H9 (cell line): Measurements from ENCODE around the gene MTX1. TPM values are rescaled to one million over a fixed set of nuclear protein-coding genes. Genes with fewer than 3 reads are reported as not detected.

Source experiments
- DNase-seq: peaks from one replicate; pipeline ENCODE4 v3.0.0-alpha.2; 2017
- H2AFZ ChIP-seq: one replicate; pipeline ENCODE4 v1.6.1; 2013; ENCODE audit warnings: mild to moderate bottlenecking, low read length, control low read depth, moderate library complexity
- H2AK5ac ChIP-seq: 2 replicates; pipeline ENCODE4 v1.6.1; 2013; ENCODE audit warnings: low read length, control low read depth, mixed read lengths; ENCODE audit not compliant: insufficient read length
- H2BK120ac ChIP-seq: one replicate; pipeline ENCODE4 v1.6.1; 2013; ENCODE audit warnings: low read depth, mild to moderate bottlenecking, low read length, control low read depth, inconsistent platforms; ENCODE audit not compliant: poor library complexity, severe bottlenecking
- H2BK12ac ChIP-seq: 2 replicates; pipeline ENCODE4 v1.6.1; 2013; ENCODE audit warnings: low read length, control low read depth, mixed read lengths, low read depth; ENCODE audit not compliant: insufficient read length
- H2BK15ac ChIP-seq: 2 replicates; pipeline ENCODE4 v1.6.1; 2013; ENCODE audit warnings: low read depth, low read length, control low read depth
- H2BK20ac ChIP-seq: one replicate; pipeline ENCODE4 v1.6.1; 2013; ENCODE audit warnings: low read depth, mild to moderate bottlenecking, low read length, control low read depth, inconsistent platforms; ENCODE audit not compliant: poor library complexity, severe bottlenecking
- H2BK5ac ChIP-seq: 2 replicates; pipeline ENCODE4 v1.6.1; 2013; ENCODE audit warnings: low read length, control low read depth, mixed read lengths; ENCODE audit not compliant: insufficient read length
- H3K14ac ChIP-seq: 2 replicates; pipeline ENCODE4 v1.6.1; 2013; ENCODE audit warnings: low read length, control low read depth; ENCODE audit not compliant: insufficient read depth
- H3K18ac ChIP-seq: 2 replicates; pipeline ENCODE4 v1.6.1; 2013; ENCODE audit warnings: low read depth, mild to moderate bottlenecking, mixed read lengths, low read length, control low read depth; ENCODE audit not compliant: insufficient read length
- H3K23ac ChIP-seq: 2 replicates; pipeline ENCODE4 v1.6.1; 2013; ENCODE audit warnings: low read length, control low read depth, mixed read lengths, low read depth; ENCODE audit not compliant: insufficient read length
- H3K23me2 ChIP-seq: 2 replicates; pipeline ENCODE4 v1.6.1; 2013; ENCODE audit warnings: low read depth, mild to moderate bottlenecking, mixed read lengths, low read length, control low read depth; ENCODE audit not compliant: insufficient read length, poor library complexity, severe bottlenecking
- H3K27ac ChIP-seq: 2 replicates; pipeline ENCODE4 v1.5.1; 2013; ENCODE audit warnings: low read length, control low read depth, mixed read lengths, low read depth; ENCODE audit not compliant: insufficient read length
- H3K27me3 ChIP-seq: 2 replicates; pipeline ENCODE4 v1.6.1; 2013; ENCODE audit warnings: low read length, control low read depth, inconsistent platforms; ENCODE audit not compliant: insufficient read depth
- H3K4ac ChIP-seq: 2 replicates; pipeline ENCODE4 v1.6.1; 2013; ENCODE audit warnings: low read depth, mild to moderate bottlenecking, control low read depth, inconsistent platforms, low read length, moderate library complexity
- H3K4me1 ChIP-seq: 2 replicates; pipeline ENCODE4 v1.6.1; 2013; ENCODE audit warnings: low read length, control low read depth, inconsistent platforms; ENCODE audit not compliant: insufficient read depth
- H3K4me2 ChIP-seq: 2 replicates; pipeline ENCODE4 v1.6.1; 2013; ENCODE audit warnings: low read length, control low read depth, mixed read lengths; ENCODE audit not compliant: insufficient read length, insufficient read depth
- H3K56ac ChIP-seq: 2 replicates; pipeline ENCODE4 v1.6.1; 2013; ENCODE audit warnings: low read depth, mild to moderate bottlenecking, mixed read lengths, low read length, control low read depth; ENCODE audit not compliant: insufficient read length
- H3K79me1 ChIP-seq: 2 replicates; pipeline ENCODE4 v1.6.1; 2013; ENCODE audit warnings: low read depth, mild to moderate bottlenecking, moderate library complexity, low read length, control low read depth, inconsistent platforms; ENCODE audit not compliant: insufficient read depth, poor library complexity, severe bottlenecking
- H3K79me2 ChIP-seq: 2 replicates; pipeline ENCODE4 v1.6.1; 2013; ENCODE audit warnings: low read length, control low read depth, inconsistent platforms; ENCODE audit not compliant: insufficient read depth
- H3K9ac ChIP-seq: 2 replicates; pipeline ENCODE4 v1.6.1; 2013; ENCODE audit warnings: low read length, control low read depth, mixed read lengths; ENCODE audit not compliant: insufficient read length; ENCODE audit errors: extremely low read depth
- H3K9me3 ChIP-seq: one replicate; pipeline ENCODE4 v1.6.1; 2013; ENCODE audit warnings: low read depth, low read length, inconsistent platforms; ENCODE audit not compliant: control insufficient read depth
- H3T11ph ChIP-seq: one replicate; pipeline ENCODE4 v1.6.1; 2013; ENCODE audit warnings: mild to moderate bottlenecking, low read length, control low read depth, inconsistent platforms
- H4K20me1 ChIP-seq: one replicate; pipeline ENCODE4 v1.6.1; 2013; ENCODE audit not compliant: control insufficient read depth, insufficient read length, insufficient read depth
- H4K5ac ChIP-seq: 2 replicates; pipeline ENCODE4 v1.6.1; 2013; ENCODE audit warnings: low read depth, mild to moderate bottlenecking, mixed read lengths, low read length, control low read depth; ENCODE audit not compliant: insufficient read length
- H4K8ac ChIP-seq: replicated peaks from 2 replicates; pipeline ENCODE4 v1.6.1; 2013; ENCODE audit warnings: low read length, control low read depth, mixed read lengths, low read depth; ENCODE audit not compliant: insufficient read length
- H4K91ac ChIP-seq: 2 replicates; pipeline ENCODE4 v1.6.1; 2013; ENCODE audit warnings: low read depth, mild to moderate bottlenecking, moderate library complexity, mixed read lengths, low read length, control low read depth; ENCODE audit not compliant: insufficient read length
- H3K27ac Mint-ChIP-seq, 3 experiments: 2 replicates in 2 of 3; 3 replicates in 1 of 3; pipeline ENCODE4 v1.8.0; 2020 to 2021; ENCODE audit warnings: mixed read lengths in 3 of 3, mild to moderate bottlenecking in 1 of 3, moderate library complexity in 1 of 3
- H3K27me3 Mint-ChIP-seq: 2 replicates; pipeline ENCODE4 v1.8.0; 2021; ENCODE audit warnings: low read depth, mild to moderate bottlenecking, moderate library complexity, mixed read lengths
- H3K36me3 Mint-ChIP-seq, 3 experiments: 2 replicates in 2 of 3; 3 replicates in 1 of 3; pipeline ENCODE4 v1.8.0; 2020 to 2021; ENCODE audit warnings: low read depth in 3 of 3, mixed read lengths in 3 of 3; ENCODE audit not compliant: insufficient read depth in 1 of 3
- H3K4me1 Mint-ChIP-seq, 2 experiments: 2 replicates each; pipeline ENCODE4 v1.8.0; 2020; ENCODE audit warnings: mixed read lengths in 2 of 2
- H3K4me3 Mint-ChIP-seq, 2 experiments: 2 replicates in 1 of 2; 3 replicates in 1 of 2; pipeline ENCODE4 v1.8.0; 2020 to 2021; ENCODE audit warnings: mild to moderate bottlenecking in 2 of 2, mixed read lengths in 2 of 2, moderate library complexity in 1 of 2
- H3K9me3 Mint-ChIP-seq, 2 experiments: 2 replicates in 1 of 2; 3 replicates in 1 of 2; pipeline ENCODE4 v1.8.0; 2020; ENCODE audit warnings: mild to moderate bottlenecking in 2 of 2, mixed read lengths in 2 of 2, moderate library complexity in 1 of 2
- CTCF ChIP-seq: fragments of 200-600 bp; sonication (generic); conservative IDR thresholded peaks from 3 replicates; pipeline ENCODE4 v1.8.0; 2021; ENCODE audit warnings: antibody characterized with exemption, mild to moderate bottlenecking
- WGBS: extraction: QIAGEN DNeasy Blood & Tissue Kit; methylation state at CpG from one replicate; pipeline ENCODE4 v1.1.7; 2013; ENCODE audit warnings: missing lambda C conversion rate, low lambda C conversion rate, mixed read lengths; ENCODE audit not compliant: insufficient read length; ENCODE audit errors: extremely low coverage; 5-methylcytosine and 5-hydroxymethylcytosine counted together
- total RNA-seq: library from RNA; stranded (reverse); gene quantifications from 2 replicates; pipeline ENCODE4 v1.2.1, GENCODE V29; 2021

MTX1 gene
- total RNA-seq, 1 experiment from 2014 or later, result 45.0 TPM

GRCh38 chr1:155195201-155196102 lies 13.0 kb upstream of the MTX1 start:
- H2BK120ac ChIP-seq, result peak overlapping the region; percentile 74
- H3K27ac Mint-ChIP-seq, result peak overlapping the region; percentile 98 to 99 (median 99)
- peak overlapping the region; percentile 78 for H3K18ac ChIP-seq
- peak overlapping the region; percentile 37 for H3K27ac ChIP-seq
- peaks cover 3% of the 10 kb centered on the region for H4K20me1 ChIP-seq
- H2BK5ac ChIP-seq, result peak overlapping the region; percentile 34
- H2AFZ ChIP-seq, result no peak overlapping the region
- no peak overlapping the region for H2AK5ac ChIP-seq
- peak overlapping the region; percentile 93 for H3K9ac ChIP-seq
- H4K5ac ChIP-seq, result no peak overlapping the region
- H2BK12ac ChIP-seq, result peak overlapping the region; percentile 8
- H3K4me1 ChIP-seq, result peaks cover 10% of the 10 kb centered on the region
- no peak overlapping the region for H4K8ac ChIP-seq
- peaks cover 32 to 47% of the 10 kb centered on the region in 2 experiments for H3K4me1 Mint-ChIP-seq
- no peak overlapping the region for H2BK15ac ChIP-seq
- H3K79me2 ChIP-seq, result peaks cover 13% of the 10 kb centered on the region; the same call in 1 of the 2 replicates
- peak overlapping the region; percentile 52 for H4K91ac ChIP-seq
- H3K4ac ChIP-seq, result peak overlapping the region; percentile 4; the same call in 1 of the 2 replicates
- H3K14ac ChIP-seq, result peak overlapping the region; percentile 80; the same call in 1 of the 2 replicates
- no peak overlapping the region for H2BK20ac ChIP-seq
- H3K9me3 Mint-ChIP-seq, result peaks cover 3 to 4% of the 10 kb centered on the region in 2 experiments; a peak in 4 of 5 replicates
- peak overlapping the region; percentile 95 for H3K4me2 ChIP-seq
- H3K27me3 ChIP-seq, result no peaks in the 10 kb centered on the region
- peaks cover 47 to 51% (median 48%) of the 10 kb centered on the region in 3 experiments for H3K36me3 Mint-ChIP-seq
- peak overlapping the region; percentile 11 for H3K56ac ChIP-seq
- H3K27me3 Mint-ChIP-seq, result peaks cover 3% of the 10 kb centered on the region
- H3K23ac ChIP-seq, result no peak overlapping the region
- WGBS, result no CpG with 5 or more reads among the region's 27 CpGs
- H3T11ph ChIP-seq, result no peak overlapping the region
- no peaks in the 10 kb centered on the region for H3K79me1 ChIP-seq
- no peak for TF ChIP-seq CTCF
- H3K23me2 ChIP-seq, result peaks cover 28% of the 10 kb centered on the region
- no peaks in the 10 kb centered on the region for H3K9me3 ChIP-seq
- no peak for DNase-seq
- peak overlapping the region; percentile 95 to 99 for H3K4me3 Mint-ChIP-seq
